Kidney capillary endothelial cell (primary cell): Measurements from ENCODE around the gene NRXN3.

ENCODE experiments used
- DNase-seq: peaks from one replicate; pipeline ENCODE4 v3.0.0-alpha.2; 2018; ENCODE audit warnings: low spot score

NRXN3 gene

DNA sequence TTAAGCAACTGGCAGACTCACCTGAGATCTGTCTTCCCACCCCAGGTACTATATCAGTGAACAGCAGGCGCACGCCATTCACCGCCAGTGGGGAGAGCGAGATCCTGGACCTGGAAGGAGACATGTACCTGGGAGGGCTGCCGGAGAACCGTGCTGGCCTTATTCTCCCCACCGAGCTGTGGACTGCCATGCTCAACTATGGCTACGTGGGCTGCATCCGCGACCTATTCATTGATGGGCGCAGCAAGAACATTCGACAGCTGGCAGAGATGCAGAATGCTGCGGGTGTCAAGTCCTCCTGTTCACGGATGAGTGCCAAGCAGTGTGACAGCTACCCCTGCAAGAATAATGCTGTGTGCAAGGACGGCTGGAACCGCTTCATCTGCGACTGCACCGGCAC is 544.5 kb downstream of the NRXN3 start:
- no peak for DNase-seq

- DNase-seq, result no peak
These were observed 551.7 kb downstream of the NRXN3 start for GRCh38 chr14:78721756-78722480.

- DNase-seq, result no peak
These were observed 554.9 kb downstream of the NRXN3 start for GRCh38 chr14:78725086-78725485.

- no peak for DNase-seq
These were observed 566.9 kb downstream of the NRXN3 start for GRCh38 chr14:78737116-78737515.

DNA sequence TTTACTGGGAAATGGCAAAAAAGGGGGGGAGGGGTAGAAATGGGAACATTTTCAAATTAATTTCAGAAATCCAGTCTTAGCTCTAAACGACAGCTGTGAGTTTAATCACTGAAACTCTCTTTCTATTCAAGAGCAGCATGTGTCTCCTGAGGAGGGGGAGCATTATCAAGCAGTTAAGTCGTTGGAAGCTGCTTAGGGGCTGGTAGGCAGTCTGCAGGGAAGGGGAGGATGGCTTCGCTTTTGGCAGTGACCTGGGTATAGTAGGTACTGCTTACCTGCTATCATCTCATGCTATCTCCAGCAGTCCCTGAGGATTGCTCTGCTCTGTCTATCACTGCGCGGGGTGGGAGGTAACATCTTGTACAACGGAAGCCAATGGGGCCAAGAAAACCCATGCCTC is 567.4 kb downstream of the NRXN3 start:
- no peak for DNase-seq

DNA sequence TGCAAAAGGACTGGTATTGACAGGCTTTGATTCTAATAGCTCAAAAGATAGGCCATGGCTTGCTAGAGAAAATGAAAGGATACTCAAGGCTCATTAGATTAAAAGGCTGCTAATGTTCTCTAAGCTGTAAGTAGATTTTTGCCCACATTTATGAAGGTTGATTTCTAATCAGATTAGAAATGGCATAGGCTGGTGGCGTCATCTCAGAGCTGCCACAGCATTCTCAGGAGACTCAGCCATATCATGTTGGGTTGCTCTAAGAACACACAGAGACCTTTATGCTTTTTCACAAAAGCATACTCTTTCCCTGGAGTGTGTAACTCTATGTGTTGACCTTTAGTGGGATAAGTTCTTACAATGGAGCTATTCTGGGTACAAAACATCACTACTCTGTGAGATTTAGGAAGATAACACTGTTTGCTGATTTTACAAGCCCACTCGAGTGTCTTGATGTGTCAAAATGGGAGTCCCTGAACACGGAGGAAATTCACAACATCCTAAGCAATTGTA is 576.0 kb downstream of the NRXN3 start:
- DNase-seq, result no peak

GRCh38 chr14:78747813-78748212 is 577.6 kb downstream of the NRXN3 start:
- no peak for DNase-seq

DNA sequence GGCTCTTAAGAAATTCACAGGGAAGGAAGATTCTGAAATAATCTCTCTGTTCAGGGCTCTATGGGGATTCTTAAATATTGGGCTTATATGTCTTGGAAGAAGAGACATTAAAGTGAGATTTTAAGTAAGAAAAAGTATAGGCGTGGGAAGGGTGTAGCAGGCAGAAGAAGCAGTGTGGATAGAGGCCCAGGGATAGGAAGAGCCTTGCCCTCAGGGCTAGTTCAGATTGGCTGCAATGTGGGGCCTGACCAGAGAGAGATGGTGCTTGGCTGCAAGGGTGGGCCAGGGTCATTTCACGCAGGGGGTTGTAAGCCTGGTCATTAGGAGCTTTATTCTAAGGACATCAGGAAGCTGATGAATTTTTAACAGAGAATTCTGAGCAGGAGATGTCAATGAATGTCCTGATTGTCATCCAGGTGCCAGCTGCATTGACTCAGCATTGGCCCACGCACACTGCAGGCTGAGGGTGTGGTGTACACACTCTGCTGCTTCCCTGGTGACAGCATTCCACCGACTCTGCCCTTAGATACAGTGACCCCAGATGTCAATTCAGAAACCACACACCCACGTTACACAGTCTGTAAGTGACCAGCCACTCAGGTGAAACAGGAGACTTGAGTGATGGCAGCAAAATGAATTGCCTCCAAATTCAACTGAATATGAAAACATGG is 582.5 kb downstream of the NRXN3 start:
- no peak for DNase-seq

DNA sequence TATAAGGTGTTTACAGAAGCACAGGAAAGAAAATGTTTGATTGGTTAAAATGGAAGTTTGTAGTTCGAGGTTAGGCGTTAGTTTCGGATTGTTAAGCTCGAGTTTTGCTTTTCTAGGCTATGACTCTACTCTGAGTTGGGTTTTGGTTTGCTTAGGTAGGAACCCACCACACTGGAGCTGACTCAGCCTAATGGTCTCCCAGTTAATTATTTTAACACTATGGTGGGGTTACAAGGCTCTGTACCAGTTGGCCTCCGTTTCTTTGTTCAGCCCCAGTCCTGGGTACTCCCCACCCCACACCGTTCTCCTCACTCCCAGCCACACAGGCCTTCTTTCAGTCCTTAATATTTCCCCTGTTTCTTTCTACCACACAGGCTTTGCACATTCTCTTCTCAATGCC is 583.9 kb downstream of the NRXN3 start:
- no peak for DNase-seq

DNA sequence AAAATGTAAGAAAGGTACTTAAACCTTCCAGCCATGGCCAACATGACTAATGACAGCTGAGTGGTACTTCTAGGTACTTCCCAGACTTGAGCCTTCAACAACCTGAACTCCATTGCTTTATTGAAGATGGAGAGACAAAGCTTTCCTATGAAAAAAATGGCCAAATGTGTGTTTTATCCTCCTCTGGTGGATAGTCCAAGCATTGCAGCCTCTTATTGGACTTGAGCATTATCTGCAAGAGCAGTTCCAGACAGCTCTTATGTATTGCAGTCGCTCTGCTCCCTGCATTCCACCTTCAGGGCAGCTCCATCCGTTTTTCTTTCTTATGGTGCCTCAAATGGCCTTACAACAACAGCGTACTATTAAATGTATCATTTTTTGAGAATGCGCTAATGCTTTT is 588.2 kb downstream of the NRXN3 start:
- DNase-seq, result peak; percentile 20

DNA sequence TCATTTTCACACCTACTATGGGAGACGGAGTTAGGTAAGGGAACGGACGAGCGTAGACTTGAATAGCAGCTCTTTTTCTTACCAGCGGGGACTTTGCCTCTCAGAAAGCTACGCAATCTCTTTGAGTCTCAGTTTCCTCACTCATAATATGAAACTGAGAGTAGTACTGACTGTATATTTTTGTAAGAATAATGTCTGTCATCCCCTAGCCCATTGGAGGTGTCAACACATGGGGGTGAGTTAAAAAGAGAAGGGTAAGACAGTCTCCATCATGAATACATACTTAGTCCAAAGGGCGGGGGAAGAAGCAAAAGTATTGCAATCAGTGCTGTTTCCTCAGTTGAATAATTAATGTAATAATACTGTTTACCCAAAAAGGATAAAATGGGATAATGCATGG is 592.2 kb downstream of the NRXN3 start:
- DNase-seq, result no peak

DNA sequence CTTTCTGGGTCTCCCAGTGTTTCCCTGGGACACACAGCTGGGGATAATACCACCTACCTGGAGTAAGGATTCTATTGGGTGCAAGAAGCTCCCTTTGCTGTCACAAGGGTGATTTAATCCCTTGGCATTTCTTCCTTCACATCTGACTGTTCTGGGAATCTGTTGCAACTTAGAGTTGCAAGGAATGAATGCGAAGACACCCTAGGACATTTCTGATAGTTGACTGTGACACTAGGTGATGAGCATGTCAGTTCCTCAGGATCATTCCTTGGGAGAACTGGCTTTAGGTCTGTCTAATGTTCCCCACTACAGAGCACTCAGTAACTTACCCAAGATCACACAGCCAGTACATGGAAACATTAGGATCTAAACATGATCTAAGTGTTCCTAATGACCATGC is 593.6 kb downstream of the NRXN3 start:
- no peak for DNase-seq

DNA sequence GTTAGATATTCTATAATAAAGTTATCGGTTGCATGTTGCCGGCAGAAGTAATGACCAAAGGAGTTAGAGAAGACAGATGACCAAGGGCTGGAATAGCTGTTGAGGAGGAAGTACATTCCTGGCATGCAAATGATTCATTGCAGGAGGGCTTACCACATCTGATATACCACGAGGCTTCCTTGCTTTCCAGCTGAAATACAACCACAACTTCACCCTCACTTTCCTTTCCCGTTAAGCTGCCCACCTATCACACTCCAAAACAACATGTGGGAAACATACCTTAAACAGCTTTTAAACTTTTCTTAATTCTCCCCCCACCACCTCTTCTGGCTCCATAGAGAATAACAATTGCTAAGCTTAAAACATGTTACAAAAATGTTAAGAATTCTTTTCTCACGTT is 594.1 kb downstream of the NRXN3 start:
- DNase-seq, result no peak

DNA sequence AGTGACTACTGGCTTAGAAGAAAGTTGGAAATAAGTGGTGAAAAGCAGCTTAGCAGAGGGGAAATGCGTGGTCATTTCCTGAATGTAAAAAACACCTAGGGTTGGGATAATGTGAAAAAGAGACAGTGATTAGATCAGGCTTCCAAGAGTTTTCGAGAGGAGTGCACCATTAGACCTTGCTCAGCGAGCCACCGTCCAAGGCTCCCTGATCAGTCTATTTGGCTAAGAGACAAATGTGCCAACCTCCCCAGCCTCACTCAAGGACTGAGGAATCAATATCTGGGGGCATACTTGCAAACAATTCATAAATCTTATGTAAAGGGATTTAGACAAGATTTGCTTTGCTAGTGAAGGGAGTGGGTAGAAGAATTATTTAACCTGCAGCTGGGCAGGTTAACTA is 594.5 kb downstream of the NRXN3 start:
- DNase-seq, result no peak

DNA sequence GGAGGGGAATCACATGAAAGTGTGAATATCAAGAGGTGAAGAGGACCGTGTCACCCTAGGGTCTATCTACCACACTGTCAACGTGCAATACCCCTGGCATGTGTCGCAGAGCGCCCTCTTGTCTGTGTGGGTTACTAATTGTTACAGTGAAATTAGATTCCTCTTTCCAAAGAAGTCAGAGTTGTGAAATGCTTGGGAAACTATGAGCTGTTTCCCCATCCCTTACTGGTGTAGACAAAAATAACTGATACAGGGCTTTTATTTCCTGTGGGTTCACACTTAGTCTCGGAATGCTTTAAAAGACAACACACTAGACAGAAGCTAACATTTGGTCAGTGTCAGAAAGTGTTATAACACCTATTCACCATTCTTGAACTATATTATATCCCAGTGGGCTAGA is 597.3 kb downstream of the NRXN3 start:
- no peak for DNase-seq

DNA sequence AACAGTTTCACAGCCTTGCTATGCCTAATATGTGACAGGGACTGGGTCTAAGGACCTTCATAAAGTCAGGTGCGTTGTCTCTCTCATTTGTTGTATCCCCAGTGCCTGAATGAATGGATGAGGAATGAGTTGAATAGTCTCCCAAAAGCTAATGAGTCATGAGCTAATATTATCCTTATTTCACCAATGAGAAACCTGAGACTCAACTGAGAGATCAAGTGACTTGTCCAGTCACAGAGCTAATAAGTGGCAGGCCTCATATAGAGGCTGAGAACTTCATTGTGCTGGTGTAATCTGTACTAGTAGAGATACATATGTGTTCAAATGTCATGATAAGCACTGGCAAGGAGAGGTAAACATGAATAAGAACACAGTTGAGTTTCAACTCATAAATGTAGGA is 612.4 kb downstream of the NRXN3 start:
- DNase-seq, result no peak

- DNase-seq, result no peak
These were observed 615.1 kb downstream of the NRXN3 start for GRCh38 chr14:78785265-78785664.

DNA sequence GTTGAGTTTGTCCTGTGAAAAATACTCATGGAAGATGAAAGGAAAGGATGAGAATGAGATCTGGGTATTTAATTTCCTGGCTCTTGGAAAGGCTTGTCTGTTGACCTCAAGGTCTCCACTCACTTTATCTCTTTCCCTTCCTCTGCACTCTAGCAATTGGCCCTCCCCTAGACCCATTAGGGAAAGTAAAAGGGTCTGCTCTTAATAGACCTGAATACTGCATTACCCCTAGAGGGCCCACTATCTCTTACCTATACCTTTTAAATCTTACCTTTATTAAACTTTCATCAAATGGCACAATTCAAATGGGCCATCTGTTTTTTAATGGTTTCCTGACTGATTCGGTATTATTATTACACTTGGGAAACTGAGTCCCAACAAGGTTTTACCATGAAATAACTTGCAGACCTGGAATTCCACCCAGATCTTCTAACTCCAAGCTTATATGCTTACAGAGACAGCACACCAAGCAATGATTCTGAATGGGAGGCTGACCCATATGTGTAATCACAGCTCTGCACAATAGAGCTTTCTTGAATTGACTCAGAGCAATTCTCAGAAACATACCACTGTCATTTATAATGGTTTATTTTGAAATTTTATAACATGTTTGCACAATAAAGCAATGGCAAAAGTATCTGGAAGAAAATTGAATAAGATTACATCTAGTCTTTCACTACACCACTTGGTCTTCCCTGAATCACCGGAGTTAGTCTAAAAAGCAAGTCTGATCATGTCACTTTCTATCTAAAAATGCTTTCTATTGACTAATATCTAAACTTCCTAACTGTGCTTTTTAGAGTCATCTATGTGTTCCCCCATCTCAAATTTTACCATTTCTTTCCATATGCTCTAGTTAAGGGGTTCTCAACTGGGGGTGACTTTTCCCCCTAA is 618.5 kb downstream of the NRXN3 start:
- DNase-seq, result no peak

DNA sequence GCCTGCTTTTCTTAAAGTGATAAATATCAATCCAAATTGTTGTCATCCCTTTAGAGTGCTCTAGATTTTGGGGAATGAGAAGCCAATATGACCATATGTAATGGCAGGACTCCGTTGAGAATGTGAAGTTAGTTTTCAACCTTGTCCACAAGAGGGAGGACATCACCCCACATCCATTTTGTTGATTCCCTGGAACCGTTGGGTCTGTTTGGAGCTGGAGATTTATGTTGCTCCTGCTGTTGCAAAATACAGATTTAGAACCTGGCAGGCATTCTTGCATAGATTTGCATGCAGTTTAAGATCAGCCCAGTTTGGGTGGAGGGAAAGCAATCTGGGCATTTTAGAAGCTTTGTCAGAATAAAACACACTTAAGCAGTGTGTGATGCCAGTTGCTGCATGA is 620.1 kb downstream of the NRXN3 start:
- DNase-seq, result no peak

DNA sequence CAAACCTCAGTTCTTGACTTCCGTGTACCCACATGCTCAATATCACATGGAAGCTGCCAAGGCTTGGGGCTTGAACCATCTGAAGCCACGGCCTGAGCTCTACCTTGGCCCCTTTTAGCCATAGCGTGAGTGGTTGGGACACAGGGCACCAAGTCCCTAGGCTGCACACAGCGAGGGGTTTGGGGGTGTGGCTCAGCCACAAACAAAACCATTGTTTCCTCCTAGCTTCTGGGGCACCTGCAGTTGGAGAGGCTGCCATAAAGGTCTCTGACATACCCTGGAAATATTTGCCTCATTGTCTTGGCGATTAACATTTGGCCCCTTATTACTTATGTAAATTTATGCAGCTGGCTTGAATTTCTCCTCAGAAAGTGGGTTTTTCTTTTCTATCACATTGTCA is 628.6 kb downstream of the NRXN3 start:
- no peak for DNase-seq

- DNase-seq, result no peak
These were observed 635.4 kb downstream of the NRXN3 start for GRCh38 chr14:78805570-78805969.

DNA sequence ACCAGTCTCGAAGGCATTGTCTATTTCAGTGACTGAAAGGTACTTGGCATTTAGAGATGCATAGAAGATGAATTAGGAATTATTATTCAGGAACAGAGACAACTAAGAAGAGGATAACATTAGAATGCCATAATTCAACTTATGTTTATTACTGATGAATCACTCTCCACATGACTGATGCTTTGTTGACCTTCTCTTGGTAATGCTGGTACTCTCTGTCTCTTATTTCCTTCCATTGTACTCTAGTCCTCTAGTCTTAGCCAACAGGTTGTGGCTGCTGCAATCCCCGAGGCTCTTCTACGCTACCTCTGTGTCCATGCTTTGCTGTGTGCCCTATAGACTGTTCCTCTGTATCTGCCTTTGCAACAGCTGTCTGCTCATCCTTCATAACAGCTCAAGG is 652.9 kb downstream of the NRXN3 start:
- no peak for DNase-seq

DNA sequence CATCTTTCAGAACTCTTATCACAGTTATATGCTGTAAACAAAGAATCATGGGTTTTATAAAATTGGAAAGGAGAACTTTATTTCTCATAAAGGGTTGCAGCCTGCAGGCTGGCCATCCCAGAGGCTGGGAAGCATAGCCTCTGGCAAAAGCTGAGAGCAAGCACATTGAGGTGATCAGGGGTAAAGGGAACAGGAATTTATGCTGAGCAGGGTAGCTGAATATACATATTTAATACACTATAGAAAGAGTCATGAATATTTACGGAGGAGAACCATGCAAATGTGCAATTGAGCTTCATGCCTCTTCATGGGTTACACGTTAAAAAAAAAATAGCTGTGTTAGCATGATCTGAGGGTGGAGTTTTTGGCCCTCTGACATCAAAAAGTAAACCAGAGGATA is 653.3 kb downstream of the NRXN3 start:
- no peak for DNase-seq
